Neuronal stem cell (in vitro differentiated cells): ENCODE measurements around the gene SOX1.

Experiments used
- DNase-seq: peaks from one replicate; pipeline ENCODE4 v3.0.0-alpha.2; 2013; ENCODE audit warnings: low spot score
- H2AFZ ChIP-seq: one replicate; pipeline ENCODE4 v1.6.1; 2013; ENCODE audit warnings: mild to moderate bottlenecking, low read length, inconsistent platforms
- H2AK5ac ChIP-seq: 2 replicates; pipeline ENCODE4 v1.6.1; 2013; ENCODE audit warnings: low read depth, mild to moderate bottlenecking, inconsistent platforms, low read length, moderate library complexity, mixed read lengths
- H2BK120ac ChIP-seq: 2 replicates; pipeline ENCODE4 v1.6.1; 2013; ENCODE audit warnings: low read depth, mild to moderate bottlenecking, inconsistent platforms, low read length, moderate library complexity, mixed read lengths
- H2BK12ac ChIP-seq: one replicate; pipeline ENCODE4 v1.6.1; 2013; ENCODE audit warnings: low read length, inconsistent platforms
- H2BK15ac ChIP-seq: 2 replicates; pipeline ENCODE4 v1.6.1; 2013; ENCODE audit warnings: mild to moderate bottlenecking, low read length, inconsistent platforms, mixed read lengths
- H2BK5ac ChIP-seq: one replicate; pipeline ENCODE4 v1.6.1; 2013; ENCODE audit warnings: inconsistent platforms, mild to moderate bottlenecking, low read length, moderate library complexity
- H3K14ac ChIP-seq: one replicate; pipeline ENCODE4 v1.6.1; 2013; ENCODE audit warnings: low read length, inconsistent platforms
- H3K18ac ChIP-seq: 2 replicates; pipeline ENCODE4 v1.6.1; 2013; ENCODE audit warnings: low read length, inconsistent platforms
- H3K23ac ChIP-seq: 2 replicates; pipeline ENCODE4 v1.6.1; 2013; ENCODE audit warnings: low read depth, mild to moderate bottlenecking, mixed read lengths, low read length, inconsistent platforms; ENCODE audit not compliant: poor library complexity
- H3K27ac ChIP-seq: replicated peaks from 3 replicates; pipeline ENCODE4 v1.5.1; 2013; ENCODE audit warnings: low read length, inconsistent platforms
- H3K27me3 ChIP-seq, 3 experiments: 2 replicates each; pipeline ENCODE4 v1.6.1; 2013; ENCODE audit warnings: low read length in 3 of 3, mild to moderate bottlenecking in 2 of 3, inconsistent platforms in 1 of 3, low read depth in 1 of 3, mixed read lengths in 1 of 3, moderate library complexity in 1 of 3; ENCODE audit not compliant: control insufficient read depth in 3 of 3, insufficient read depth in 3 of 3
- H3K36me3 ChIP-seq, 2 donors: replicated peaks in 1 of 2; 2 replicates each; pipeline ENCODE4 v1.6.1; 2013; ENCODE audit warnings: low read length in 2 of 2; ENCODE audit not compliant: control insufficient read depth in 2 of 2, insufficient read depth in 2 of 2
- H3K4ac ChIP-seq: 2 replicates; pipeline ENCODE4 v1.6.1; 2013; ENCODE audit warnings: inconsistent platforms, mild to moderate bottlenecking, low read length, moderate library complexity
- H3K4me1 ChIP-seq, 2 donors: 1 replicate in 1 of 2; 2 replicates in 1 of 2; pipeline ENCODE4 v1.6.1; 2013; ENCODE audit warnings: low read length in 2 of 2, low read depth in 1 of 2; ENCODE audit not compliant: control insufficient read depth in 2 of 2, insufficient read depth in 1 of 2
- H3K4me2 ChIP-seq: one replicate; pipeline ENCODE4 v1.6.1; 2013; ENCODE audit warnings: mild to moderate bottlenecking, low read length, inconsistent platforms; ENCODE audit not compliant: insufficient read depth, poor library complexity, severe bottlenecking
- H3K4me3 ChIP-seq, 2 donors: 2 replicates each; pipeline ENCODE4 v1.5.1; 2013; ENCODE audit warnings: low read length in 2 of 2, mild to moderate bottlenecking in 2 of 2, inconsistent platforms in 1 of 2, moderate library complexity in 1 of 2
- H3K79me1 ChIP-seq: one replicate; pipeline ENCODE4 v1.6.1; 2013; ENCODE audit warnings: low read depth, mild to moderate bottlenecking, inconsistent platforms, low read length, moderate library complexity
- H3K9ac ChIP-seq: one replicate; pipeline ENCODE4 v1.6.1; 2013; ENCODE audit warnings: mild to moderate bottlenecking, low read depth, low read length, inconsistent platforms; ENCODE audit not compliant: poor library complexity
- H3K9me3 ChIP-seq, 2 donors: replicated peaks in 1 of 2; 2 replicates each; pipeline versions ENCODE3 to v1.6.1; 2013; ENCODE audit warnings: low read length in 2 of 2, mild to moderate bottlenecking in 2 of 2, inconsistent platforms in 1 of 2, low read depth in 1 of 2, mixed read lengths in 1 of 2, moderate library complexity in 1 of 2; ENCODE audit not compliant: control insufficient read depth in 2 of 2, insufficient read depth in 1 of 2
- H4K8ac ChIP-seq: one replicate; pipeline ENCODE4 v1.6.1; 2013; ENCODE audit warnings: low read depth, mild to moderate bottlenecking, inconsistent platforms, low read length, moderate library complexity
- H4K91ac ChIP-seq: one replicate; pipeline ENCODE4 v1.6.1; 2013; ENCODE audit warnings: low read length, low read depth, mild to moderate bottlenecking, inconsistent platforms; ENCODE audit not compliant: poor library complexity
- WGBS, 2 donors: extraction: QIAGEN DNeasy Blood & Tissue Kit; methylation state at CpG; one replicate each; pipeline ENCODE4 v1.1.7; 2013; ENCODE audit warnings: missing lambda C conversion rate in 2 of 2, mixed read lengths in 1 of 2; ENCODE audit not compliant: insufficient read length in 2 of 2, insufficient replicate concordance in 1 of 2; ENCODE audit errors: extremely low coverage in 2 of 2; 5-methylcytosine and 5-hydroxymethylcytosine counted together

The SOX1 gene

DNA sequence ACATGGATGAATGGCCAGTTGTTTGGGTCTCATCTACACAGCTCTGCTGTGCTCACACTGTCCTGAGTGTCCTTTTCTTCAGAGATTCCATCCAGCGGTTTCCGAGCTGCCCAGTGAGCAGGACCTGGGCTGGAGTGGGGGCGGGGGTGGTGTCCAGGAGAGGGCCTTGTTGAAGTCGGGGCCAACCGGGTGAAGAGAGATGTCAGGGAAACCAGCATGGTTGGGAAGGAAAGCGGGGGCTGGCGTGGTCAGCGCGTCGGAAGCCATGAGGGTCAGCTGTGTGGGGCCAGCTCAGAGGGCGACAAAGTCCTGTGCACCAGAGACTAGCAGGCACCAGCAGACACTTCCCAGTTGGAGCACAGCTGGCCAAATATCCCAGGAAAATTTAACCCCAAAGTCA is 37.8 kb upstream of the SOX1 start:
- Histone ChIP-seq H2BK120ac (no peak overlapping the region), H2AK5ac (no peak overlapping the region), H3K4me2 (no peak overlapping the region), H3K4ac (no peak overlapping the region), H3K9ac (no peak overlapping the region), H3K36me3 (no peaks in the 10 kb centered on the region), H3K27me3 (peaks cover 0 to 10% (median 0%) of the 10 kb centered on the region in 3 experiments), H2BK15ac (peak overlapping the region; percentile 14), H3K14ac (no peak overlapping the region), H2AFZ (no peak overlapping the region), H3K79me1 (no peaks in the 10 kb centered on the region), H2BK5ac (no peak overlapping the region), H3K9me3 (peaks cover 0 to 11% of the 10 kb centered on the region in 2 donors), H3K4me3 (no peak overlapping the region), H3K27ac (no peak overlapping the region), H3K23ac (no peak overlapping the region), H3K18ac (peak overlapping the region; percentile 55), H2BK12ac (no peak overlapping the region), H3K4me1 (peaks cover 0 to 2% of the 10 kb centered on the region in 2 donors), H4K8ac (no peak overlapping the region), H4K91ac (no peak overlapping the region)
- no CpG with 5 or more reads among the region's 11 CpGs for WGBS, 2 donors
- no peak for DNase-seq

DNA sequence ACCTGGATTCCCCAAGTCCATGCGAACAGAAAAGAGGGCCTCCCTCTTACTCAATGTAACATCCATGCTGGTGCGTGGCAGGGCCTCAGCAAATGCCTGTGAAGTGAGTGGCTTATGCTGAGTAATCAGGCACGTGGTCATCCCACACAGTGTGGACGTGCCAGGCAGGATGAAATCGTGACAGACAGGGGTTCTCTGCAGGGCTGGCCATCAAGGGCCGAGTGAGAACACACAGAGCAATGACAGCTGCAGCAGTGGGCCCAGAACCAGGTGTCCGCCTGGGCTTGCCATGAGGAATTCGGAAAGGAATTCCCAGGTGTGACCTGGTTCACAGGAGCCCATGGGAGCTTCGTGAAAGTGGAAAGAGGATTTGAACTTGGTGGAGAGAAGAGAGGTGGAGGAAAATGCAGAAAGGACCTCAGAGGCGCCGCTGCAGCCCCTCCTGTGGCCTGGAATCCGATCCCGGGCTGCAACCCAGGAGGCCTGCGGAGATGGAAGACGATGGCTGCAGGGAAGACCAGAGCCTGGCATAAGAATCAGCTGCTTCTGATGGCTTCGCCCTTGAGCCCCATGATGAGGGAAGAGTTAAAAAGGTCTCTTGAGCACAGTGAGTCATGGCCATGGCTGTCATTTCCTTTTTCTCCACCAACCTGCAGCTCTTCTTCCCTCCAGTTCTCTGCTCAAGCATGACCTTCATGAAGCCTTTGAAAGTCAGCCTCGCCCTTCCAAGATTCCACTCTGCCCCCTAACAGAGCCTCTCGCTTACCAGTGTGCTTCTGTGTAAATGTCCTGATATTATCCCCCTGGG is 34.6 kb upstream of the SOX1 start:
- no peak overlapping the region for H3K23ac ChIP-seq
- no peak overlapping the region for H3K14ac ChIP-seq
- no CpG with 5 or more reads among the region's 18 CpGs for WGBS, 2 donors

DNA sequence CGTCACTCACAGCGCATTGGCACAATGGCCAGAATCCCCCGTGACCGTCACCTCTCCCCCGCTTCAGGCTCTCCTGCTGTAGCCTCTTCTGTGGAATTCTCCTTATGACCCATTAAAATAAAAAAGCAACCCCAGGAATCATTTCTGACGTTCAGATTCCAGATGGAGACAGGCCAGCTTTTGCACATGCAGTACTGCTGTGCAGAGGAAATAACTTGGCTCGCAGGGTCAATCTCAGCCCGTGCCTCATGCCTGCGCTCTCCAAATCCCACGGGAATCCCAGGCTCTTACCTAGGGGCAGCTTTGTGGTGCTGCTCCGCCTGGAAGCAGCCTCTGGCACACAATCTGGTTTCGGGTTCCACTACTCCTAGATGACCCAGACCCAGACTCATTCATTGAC is 32.7 kb upstream of the SOX1 start:
- H3K23ac ChIP-seq, result no peak overlapping the region
- no peak overlapping the region for H2AK5ac ChIP-seq
- peaks cover 0 to 3% of the 10 kb centered on the region in 2 donors for H3K9me3 ChIP-seq
- H3K4me2 ChIP-seq, result no peak overlapping the region
- no peaks in the 10 kb centered on the region for H3K79me1 ChIP-seq
- H4K91ac ChIP-seq, result no peak overlapping the region
- peak overlapping the region; percentile 0 for H2BK5ac ChIP-seq
- H4K8ac ChIP-seq, result no peak overlapping the region
- no peak for DNase-seq
- H2BK15ac ChIP-seq, result no peak overlapping the region
- H3K27me3 ChIP-seq, result peaks cover 0 to 11% (median 0%) of the 10 kb centered on the region in 3 experiments
- H2AFZ ChIP-seq, result no peak overlapping the region
- no peak overlapping the region for H3K9ac ChIP-seq
- no peak overlapping the region for H2BK120ac ChIP-seq
- no peak overlapping the region for H3K4ac ChIP-seq
- peak overlapping the region; percentile 33 for H3K18ac ChIP-seq
- no peaks in the 10 kb centered on the region for H3K4me1 ChIP-seq
- no peak overlapping the region for H3K27ac ChIP-seq
- H3K14ac ChIP-seq, result no peak overlapping the region
- no peak overlapping the region for H3K4me3 ChIP-seq
- no peak overlapping the region for H2BK12ac ChIP-seq
- H3K36me3 ChIP-seq, result no peaks in the 10 kb centered on the region
- WGBS, 2 donors, result no CpG with 5 or more reads among the region's 12 CpGs

More for the DNA sequence above, 34.6 kb upstream of the SOX1 start:
- no peak overlapping the region for H4K91ac ChIP-seq
- H3K18ac ChIP-seq, result peak overlapping the region; percentile 13
- H3K4me3 ChIP-seq, result no peak overlapping the region
- no peak overlapping the region for H2AK5ac ChIP-seq
- no peaks in the 10 kb centered on the region for H3K4me1 ChIP-seq
- no peak overlapping the region for H2BK15ac ChIP-seq
- peaks cover 0 to 11% of the 10 kb centered on the region in 2 donors for H3K9me3 ChIP-seq
- H3K27me3 ChIP-seq, result peaks cover 0 to 10% (median 0%) of the 10 kb centered on the region in 3 experiments
- no peaks in the 10 kb centered on the region for H3K36me3 ChIP-seq
- no peak overlapping the region for H3K9ac ChIP-seq
- no peak overlapping the region for H3K4ac ChIP-seq
- no peak overlapping the region for H3K4me2 ChIP-seq
- no peak overlapping the region for H3K27ac ChIP-seq
- H2BK120ac ChIP-seq, result no peak overlapping the region
- H3K79me1 ChIP-seq, result no peaks in the 10 kb centered on the region
- H2BK12ac ChIP-seq, result no peak overlapping the region
- no peak overlapping the region for H4K8ac ChIP-seq
- H2AFZ ChIP-seq, result no peak overlapping the region
- DNase-seq, result no peak
- H2BK5ac ChIP-seq, result no peak overlapping the region

DNA sequence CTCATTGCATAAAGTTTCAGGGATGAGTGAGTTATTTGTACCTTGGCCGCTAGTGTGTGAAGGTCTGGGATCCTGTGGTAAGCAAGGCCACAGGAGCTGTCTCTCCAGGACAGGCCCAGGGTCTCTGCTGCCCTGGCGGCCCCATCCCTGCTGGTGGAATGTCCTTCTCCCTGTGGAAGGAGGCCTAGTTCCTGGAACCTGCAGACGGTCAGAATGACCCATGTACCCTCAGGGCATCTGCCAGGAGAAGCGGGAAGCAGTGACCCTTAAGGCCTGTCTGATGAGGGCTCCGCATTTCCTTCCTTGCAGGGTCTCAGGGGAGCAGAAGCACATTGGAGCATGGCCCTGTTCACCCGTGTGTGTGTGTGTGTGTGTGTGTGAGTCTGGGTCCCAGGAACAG is 32.1 kb upstream of the SOX1 start:
- no peak overlapping the region for H2BK12ac ChIP-seq
- no CpG with 5 or more reads among the region's 6 CpGs for WGBS, 2 donors

More for the DNA sequence above, 32.1 kb upstream of the SOX1 start:
- Histone ChIP-seq H3K79me1 (no peaks in the 10 kb centered on the region), H3K18ac (peak overlapping the region; percentile 65), H3K14ac (no peak overlapping the region), H3K4me2 (no peak overlapping the region), H2AK5ac (peak overlapping the region; percentile 40), H2BK15ac (peak overlapping the region; percentile 33), H3K36me3 (no peaks in the 10 kb centered on the region), H3K4ac (no peak overlapping the region), H2AFZ (no peak overlapping the region), H3K4me1 (no peaks in the 10 kb centered on the region), H2BK120ac (no peak overlapping the region), H4K91ac (peak overlapping the region; percentile 22), H4K8ac (no peak overlapping the region), H3K27me3 (peaks cover 0 to 12% (median 2%) of the 10 kb centered on the region in 3 experiments), H3K9ac (no peak overlapping the region), H3K9me3 (peaks cover 0 to 3% of the 10 kb centered on the region in 2 donors), H3K23ac (no peak overlapping the region), H3K4me3 (no peak overlapping the region), H2BK5ac (no peak overlapping the region), H3K27ac (no peak overlapping the region)
- no peak for DNase-seq
